AG20443 (cell line): ENCODE data around the gene CTNNBL1.

Source experiments
- DNase-seq: peaks from one replicate; pipeline ENCODE4 v3.0.0; 2012; ENCODE audit warnings: low spot score, mixed read lengths

Gene CTNNBL1

DNA sequence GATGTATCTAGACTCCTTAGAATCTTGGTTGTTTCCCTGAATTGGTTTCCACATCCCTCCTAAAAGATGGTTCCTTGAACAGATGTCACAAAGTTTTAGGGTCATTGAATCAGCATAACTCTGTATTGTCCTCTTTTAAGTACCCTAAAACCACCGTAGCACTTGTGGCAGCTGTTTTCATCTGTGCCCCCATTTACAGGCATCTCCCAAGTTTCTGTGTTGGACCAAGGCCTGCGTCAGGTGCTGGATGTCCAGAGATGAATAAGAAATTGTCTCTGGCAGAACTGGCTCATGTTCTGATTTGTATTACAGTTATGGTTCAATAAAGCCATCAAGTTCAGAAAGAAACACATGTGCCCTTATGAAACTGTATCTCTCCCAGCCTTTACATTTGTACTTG is 48.3 kb downstream of the CTNNBL1 start:
- DNase-seq, result no peak

DNA sequence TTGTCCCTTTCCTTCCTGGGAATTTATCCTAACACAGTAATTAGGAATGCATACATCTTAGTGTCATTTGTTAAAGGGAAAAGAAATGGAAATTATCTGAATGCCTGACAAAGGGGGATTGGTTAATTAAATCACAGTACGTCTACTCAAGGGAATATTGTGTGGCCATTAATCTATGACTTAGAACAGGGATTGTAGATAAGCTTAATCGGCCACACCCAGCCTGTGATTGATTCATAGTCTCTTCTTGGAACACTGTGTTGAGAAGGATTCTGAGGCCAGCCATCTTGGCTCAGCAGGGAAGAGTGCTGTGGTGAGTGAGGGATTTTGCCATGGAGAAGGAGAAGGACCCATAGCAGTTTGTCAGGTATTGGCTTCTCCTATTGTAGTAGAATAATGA is 50.5 kb downstream of the CTNNBL1 start:
- DNase-seq, result no peak

DNA sequence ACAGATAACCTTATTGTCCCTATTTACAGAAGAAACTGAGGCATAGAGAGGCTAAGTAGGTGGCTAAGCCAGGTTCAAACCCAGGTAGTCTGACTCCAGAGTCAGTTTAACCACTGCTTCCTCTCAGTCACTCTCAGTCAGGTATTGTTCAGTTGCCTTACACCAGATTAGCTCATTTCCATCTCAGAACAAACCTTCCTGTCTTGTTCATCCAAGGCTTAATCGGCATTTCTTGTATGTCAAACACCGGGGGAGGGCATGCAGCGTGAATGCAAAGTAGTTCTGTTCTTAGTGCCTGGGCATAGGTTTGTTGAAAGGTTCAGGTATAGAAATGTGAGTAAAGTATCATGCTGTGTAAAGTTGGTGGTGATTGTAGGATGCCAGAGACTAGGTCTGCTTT is 51.7 kb downstream of the CTNNBL1 start:
- no peak for DNase-seq

DNA sequence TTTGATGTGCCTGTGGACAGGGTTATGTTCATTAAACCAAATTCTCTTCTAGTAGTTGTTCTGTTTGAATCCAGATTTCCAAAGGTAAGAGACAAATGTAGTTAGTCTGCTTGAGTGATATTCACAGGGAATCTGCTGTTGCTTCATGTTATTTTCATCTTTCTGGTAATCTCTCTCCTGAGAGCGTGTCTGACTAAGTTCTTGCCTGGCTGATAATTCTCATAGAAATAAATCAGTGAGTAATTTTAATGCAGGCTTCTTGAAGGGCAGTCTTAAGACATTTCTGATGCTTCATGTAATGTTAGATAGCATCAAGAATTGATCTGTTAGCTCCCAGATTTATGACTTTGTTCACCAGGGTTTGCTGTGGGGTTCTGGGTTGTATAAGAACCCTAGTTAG is 54.2 kb downstream of the CTNNBL1 start:
- no peak for DNase-seq

DNA sequence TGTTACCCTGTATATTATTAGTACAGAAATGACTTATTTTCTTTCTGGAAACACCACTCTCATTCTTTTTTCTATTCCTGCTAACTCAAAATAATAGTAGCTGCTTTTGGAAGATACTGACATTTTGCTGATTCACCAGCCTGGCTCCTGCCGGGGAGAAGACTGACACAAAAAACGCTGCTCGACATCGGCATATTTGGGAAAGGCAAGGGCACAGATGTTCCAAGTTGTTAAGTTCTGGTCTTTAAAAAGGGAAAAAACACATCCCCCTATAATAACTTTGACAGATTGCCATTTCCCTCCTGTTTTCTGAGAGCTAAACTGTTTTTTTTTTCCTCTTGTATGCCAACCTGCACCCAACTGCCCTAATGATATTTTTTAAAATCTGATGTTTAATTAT is 55.4 kb downstream of the CTNNBL1 start:
- DNase-seq, result no peak

DNA sequence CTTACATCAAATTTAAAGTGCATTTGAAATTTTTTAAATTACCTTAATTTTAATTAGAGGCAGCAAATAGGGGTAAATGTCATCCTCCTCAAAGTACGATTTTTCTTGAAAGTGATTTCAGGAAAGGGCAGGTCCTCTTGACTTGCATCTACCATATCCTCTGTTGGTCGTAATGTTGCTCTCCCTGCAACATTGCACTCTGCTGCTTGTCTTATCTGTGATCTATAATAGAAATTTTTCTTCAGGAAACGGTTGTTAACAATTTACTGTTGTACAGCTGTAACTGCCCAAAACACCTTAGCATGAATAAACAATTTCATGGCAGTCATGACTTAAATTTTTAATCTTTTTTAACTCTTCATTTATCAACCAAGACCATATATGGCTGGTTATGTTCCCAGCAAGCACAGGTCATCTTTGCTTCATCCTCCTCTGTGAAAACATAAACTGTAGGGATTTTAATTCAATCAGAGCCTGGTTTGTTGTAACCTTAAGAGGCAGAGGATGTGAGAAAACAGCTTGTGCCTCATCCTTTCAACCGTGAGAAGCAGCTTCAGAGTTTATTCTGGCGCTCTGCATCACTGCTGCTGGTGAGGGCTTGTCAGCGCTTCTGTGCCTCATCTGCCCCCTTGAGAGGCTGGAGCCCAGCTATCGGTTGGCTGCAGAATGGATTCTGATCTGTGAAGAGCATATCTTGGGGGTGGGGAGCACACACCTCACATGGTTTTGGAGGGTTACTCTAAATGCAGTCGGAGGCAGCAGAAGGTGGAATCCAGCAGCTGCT is 56.0 kb downstream of the CTNNBL1 start:
- no peak for DNase-seq

DNA sequence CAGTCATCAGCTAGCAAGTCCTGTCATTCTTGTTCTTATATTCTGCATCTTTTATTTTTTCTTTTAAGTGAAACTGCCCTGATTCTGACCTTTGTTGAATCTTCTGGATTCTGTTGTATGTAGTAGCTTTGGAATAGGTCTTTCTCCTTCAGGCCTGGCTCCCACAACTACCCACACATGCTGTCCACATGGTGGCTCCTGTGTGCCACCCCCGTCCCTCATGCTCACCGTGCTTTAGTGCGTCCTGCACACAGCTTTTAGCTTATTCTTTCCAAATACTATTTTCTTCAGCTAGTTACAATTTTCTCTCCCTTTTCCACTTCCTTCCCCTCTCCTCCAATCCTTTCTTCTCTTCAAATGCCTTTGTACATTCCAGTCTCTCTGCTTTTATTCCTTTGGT is 61.8 kb downstream of the CTNNBL1 start:
- DNase-seq, result peak; percentile 56

DNA sequence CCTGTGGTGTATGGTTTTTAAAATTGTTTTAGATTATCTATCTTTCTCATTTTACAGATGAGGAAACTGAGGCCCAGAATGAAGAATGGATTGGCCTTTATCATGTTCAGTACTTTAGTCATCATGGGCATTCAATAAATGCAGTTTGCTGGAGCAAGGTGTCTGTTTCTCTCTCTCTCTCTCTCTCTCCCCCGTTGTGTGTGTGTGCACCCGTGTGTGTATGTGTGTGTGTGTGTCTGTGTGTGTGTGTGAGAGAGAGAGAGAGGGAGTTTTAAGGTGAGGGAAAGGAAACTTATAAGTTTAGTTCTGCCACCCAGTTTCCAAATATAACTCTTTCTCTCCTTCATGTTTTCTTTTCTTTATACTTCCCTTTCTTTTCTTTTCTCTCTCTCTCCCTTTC is 62.4 kb downstream of the CTNNBL1 start:
- DNase-seq, result no peak

DNA sequence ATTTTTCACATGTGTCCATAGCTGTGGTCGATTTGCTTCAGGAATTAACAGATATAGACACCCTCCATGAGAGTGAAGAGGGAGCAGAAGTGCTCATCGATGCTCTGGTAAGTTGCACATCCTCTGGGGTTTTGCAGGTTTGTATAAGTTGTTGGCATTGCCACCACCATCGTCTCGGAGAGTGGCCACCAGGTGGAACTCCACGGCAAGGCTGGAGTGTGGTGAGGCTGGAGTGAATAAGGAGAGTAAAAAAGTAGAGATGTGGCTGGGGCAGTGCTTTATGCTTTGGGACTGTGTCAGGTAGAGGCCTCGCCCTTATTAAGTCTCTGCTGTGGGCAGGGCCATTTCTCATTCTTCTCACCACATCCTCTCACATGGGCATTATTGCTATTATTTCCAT is 63.7 kb downstream of the CTNNBL1 start:
- DNase-seq, result no peak

DNA sequence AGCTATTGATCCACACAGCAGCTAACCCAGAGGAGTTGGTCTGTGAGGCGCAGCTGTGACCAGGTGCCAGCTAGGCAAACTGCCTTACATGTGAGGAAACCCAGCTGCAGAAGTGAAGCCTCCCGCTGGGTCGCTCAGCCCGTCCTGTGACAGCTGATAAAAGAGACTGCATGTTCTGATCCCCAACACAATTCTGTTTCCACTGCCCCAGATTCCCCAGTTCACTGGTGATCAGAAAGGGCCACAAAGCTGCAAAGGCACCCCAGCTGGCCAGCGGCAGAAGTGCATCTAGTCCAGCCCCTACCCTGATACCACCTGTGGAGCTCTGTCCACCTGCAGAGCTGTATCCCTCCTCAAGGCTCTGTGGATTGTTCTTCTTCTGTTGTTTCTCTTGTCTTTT is 64.5 kb downstream of the CTNNBL1 start:
- peak; percentile 16 for DNase-seq

DNA sequence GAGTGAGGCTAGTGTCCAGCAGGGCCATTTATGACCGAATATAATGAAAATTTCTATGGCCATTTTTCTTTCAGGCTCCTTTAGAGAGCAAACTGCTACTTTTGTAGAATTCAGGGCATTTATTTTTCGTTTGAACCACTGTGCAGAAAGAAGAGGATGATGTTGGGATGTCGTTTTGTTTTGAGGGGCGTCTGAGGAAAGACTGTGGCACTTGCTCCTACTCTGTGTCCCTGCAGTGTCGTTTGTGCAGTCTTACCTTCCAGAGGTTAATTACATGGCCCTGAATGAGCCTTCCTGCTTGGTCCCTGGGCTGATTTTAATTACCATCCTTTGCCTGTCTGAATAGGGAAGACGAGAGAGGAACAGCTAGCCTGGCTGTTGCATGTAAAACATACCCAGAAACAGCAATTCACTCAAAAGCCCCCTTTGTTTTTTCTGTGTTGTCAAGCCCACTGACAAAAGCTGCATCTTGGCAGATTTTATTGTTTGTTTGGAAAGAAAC is 65.3 kb downstream of the CTNNBL1 start:
- no peak for DNase-seq

DNA sequence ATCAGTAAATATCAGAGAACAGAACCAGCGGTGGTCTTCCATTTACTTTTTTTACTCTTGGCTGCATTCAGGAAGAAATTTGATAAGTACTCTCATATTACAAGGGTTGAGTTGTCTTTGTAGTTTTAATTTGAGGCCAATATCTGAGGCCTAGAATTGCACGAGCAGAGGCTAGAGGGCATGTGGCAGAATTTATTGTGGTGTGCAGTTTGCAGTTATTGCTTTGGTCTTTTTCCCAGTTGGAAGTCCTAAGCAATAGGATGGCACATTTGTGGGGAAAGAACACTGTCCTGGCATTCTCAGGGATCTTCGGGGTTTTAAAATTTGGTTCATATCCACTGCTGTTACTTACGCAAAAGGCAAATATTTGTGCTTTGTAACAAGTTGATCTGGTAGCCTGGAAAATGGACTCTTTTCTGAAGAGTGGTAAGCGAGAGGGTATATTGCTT is 66.0 kb downstream of the CTNNBL1 start:
- no peak for DNase-seq

DNA sequence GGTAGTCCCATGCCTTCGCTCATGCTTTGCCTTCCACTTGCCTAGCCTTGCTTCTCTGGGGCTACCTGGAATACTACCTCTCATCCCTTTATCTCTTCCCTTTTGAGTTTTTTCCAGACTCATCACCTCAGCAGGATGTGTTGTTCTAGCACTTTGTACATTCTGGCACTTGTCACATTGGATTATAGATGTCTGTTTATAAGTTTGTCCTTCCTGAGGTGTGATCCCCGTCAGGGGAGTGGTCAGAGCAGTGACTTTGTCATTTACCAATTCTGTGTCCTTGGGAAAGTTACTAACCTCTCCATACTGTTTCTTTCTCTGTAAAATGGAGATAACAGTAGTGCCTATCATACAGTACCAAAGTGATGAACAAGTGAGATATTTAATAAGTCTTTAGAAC is 66.5 kb downstream of the CTNNBL1 start:
- no peak for DNase-seq

DNA sequence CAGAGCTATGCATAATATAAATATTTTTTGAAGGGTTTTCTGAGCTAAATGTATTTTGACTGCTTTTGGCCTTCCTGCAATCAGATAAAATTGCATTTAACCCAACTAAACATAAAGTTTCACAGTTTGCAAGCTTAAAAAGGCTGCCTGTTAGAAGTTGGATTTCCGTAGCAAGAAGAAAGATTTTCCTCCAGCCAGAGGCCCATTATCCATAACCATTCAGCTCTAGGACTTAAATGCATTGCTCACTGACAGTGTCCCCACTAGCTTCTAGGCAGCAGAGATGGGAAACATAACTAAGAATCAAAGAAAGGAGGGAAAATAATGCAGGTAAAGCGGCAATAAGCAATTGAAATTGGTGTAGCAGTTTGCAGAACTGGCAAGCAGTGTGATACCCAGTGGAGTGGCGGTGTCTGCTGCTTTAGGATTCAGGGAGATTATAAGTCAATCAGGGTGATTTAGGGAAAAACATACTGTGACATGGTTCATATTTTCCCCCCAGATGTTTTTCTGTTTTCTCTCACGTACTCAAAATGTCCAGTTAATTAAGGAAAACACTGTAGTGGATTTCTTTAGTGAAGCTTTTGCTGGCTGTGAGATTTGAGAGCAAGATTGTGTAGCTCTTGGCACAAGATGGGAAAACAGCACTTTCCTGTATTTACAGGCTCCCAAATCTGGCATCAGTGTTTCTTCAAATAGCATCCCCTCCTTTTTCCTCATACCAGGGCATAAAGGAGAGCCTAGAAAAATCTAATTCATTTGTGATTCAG is 69.1 kb downstream of the CTNNBL1 start:
- DNase-seq, result no peak

DNA sequence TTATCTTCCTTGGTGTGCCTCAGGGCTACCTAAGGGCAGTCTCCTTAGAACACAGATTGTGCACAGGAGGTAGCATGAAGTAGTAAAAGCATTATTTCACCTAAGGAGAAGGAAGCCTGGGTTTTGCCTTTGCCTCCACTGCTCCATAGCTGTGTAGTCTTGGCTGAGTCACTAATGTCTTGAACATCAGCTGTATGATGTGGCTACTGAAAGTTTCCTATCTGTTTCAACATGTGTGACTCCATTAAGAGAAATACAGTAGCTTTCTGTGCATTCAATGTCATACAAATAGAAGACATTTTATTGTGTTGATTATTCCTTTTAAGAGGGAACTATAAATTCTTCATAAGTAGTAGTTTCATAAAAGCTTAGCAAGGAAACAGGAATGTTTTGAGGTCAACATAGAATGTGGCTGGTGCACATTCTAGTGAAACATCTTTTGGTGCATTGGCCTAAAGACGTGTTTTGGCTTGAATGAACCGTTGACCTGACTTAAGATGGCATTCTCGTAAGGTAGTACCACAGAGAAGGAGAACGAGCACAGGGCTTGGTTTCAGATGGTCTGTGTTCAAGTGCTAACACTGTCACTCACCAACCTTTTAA is 70.6 kb downstream of the CTNNBL1 start:
- DNase-seq, result no peak

DNA sequence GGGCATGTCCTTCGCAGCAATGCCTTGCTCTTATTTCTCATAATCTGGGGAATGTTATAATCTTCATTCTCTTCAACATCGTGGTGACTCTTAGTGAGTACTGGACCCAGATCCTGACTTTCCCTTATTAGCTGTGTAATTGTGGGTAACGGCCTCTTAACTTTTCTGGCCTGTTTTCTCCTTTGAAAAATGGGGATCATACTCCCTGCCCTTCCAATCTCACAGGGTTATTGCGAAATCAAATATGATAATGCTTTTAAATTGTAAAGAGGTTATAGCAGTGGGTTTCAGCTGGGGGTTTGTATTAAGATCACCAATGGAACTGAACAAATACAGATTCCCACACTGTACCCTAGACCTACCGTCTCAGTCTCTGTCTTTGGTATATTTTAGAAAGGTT is 77.1 kb downstream of the CTNNBL1 start:
- no peak for DNase-seq

DNA sequence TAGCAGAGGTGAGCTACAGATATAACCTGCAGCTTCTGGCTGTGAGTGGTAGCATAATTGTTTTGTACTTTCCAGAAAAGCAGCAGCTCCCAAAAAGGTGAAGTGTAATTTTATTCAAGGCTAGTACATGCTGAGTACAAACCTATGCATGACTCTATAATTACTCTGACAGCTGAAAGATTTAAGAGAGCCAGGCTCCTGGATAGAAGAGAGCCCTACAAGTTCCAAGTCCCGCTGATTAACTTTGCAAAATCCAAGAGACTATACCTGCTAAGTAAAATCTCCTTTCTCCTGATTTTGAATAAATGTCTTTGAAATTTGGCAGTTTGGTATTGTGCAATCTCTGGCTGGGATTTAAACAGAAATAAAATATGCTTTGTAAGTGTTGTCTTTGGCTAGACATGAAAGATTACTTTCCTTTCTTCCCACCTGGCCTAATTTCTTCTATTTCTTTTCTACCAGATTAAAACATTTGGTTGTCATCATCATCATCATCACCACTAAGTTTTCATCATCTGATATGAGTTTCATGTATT is 79.5 kb downstream of the CTNNBL1 start:
- no peak for DNase-seq

DNA sequence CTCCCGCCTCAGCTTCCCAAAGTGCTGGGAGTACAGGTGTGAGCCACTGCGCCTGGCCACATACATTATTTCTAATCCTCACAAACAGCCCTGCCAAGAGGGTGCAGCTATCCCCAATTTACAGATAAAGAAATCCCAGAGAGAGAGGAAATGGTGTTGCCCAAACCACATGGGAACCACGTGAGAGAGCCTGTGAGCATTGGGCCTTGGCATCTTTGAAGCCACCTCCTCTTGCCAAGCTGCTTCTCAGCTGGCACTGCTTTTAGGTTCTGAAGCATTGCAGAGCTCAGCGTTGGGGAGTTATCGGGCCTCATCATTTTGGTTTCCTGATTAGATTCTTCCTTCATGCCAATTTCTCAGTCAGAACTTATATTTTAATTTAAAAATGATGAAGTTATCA is 80.3 kb downstream of the CTNNBL1 start:
- no peak for DNase-seq

DNA sequence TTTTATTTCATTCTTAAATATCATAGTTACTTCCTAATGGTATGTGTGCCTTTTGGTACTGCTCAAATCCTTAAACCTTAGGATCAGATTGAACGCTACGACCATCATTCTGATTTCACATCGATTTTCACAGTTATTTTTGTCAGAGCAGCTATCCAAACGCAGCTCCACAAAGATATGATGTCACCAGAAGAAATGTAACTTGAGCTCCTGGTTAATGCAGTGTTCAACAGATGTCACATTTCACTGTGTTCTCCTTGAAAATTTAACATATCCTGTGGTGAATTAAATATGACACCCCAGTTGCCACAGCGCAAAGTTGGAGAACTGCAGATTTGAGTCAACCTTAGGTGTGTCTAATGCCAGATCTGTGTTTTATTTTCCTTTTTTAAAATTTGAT is 81.4 kb downstream of the CTNNBL1 start:
- no peak for DNase-seq

DNA sequence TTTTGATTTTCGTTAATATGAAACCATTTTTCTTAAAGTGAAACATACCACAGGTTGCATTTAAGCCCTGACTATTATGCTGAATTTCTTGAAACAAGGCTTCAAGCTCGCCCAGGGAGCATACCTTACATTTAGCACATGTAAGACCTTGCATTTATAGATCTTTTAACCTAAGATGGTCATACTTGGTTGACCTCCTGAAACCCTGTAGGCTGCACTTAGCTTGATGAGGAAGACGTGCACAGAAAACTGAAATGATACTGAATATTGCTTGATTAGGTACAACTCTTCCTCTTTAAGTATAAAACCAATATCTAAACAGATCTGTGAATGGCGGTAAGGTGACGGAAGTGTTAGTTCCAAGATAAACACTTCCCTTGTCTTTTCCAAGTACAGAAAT is 82.2 kb downstream of the CTNNBL1 start:
- no peak for DNase-seq

DNA sequence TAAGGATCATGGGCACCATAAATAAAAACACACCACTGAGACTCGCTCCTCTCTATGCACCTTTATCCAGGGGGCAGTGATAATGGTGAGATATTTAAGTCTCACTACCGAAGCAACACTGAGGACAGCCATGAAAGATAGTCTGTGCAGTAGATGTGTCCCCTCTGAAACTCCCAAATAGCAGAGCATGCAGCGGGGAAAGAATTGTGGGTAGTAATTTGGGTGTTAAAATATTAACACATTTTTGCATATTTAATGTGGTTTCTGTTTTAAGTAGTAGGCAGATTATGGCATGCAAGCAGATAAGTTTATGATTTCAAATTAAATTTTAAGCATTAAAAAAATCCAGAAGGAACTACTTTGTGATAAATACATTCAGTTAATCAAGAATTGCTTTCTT is 82.7 kb downstream of the CTNNBL1 start:
- DNase-seq, result no peak

DNA sequence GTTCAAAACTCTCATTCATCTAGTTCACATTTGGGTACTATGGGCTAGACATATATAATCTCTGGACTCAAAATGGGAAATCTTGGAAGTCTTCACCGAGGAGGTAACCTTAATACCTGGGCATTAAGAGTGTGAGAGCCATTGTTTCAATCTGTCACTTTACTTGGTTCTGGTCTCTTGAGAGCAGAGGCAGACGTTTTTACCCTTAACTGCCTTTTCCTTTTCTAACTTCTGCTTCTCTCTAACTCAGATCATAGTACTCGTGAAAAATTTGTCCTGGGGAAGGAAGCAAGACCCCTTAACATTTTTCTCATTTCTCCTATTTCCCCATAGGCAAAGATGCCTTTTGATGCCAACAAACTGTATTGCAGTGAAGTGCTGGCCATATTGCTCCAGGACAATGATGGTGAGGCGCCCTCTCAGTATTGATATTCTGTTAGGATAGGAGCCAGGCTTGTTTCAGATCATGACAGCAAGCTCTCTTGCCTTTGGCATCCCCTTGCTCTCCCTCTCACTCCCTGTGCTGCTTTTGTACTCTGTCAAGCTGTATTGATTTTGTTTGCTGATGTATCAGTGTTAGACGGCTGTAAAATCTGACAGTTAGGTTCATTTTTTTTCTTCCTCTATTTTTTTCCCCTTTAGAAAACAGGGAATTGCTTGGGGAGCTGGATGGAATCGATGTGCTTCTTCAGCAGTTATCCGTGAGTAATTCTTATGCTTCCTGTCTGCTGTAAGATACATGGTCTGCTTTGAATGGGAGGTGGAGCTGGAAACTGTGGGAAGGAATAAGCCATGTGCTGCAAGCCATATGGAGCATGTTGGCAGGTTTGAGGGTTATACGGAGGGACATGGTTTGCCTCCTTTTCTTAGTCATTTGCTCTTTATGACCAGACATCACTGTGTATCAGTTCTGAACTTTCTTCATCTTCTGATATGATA is 83.5 kb downstream of the CTNNBL1 start:
- DNase-seq, result no peak
